Measurements from ENCODE around the gene KMT5B. TPM values are rescaled to one million over a fixed set of nuclear protein-coding genes. Genes with fewer than 3 reads are reported as not detected.

The KMT5B gene
- total and polyA plus RNA-seq, 2 of the 13 experiments (the other 11 are each of a cell fraction or from before 2014, with no cell fraction given), result 17.6 to 23.7 TPM

- TF ChIP-seq POLR2G (IDR thresholded peaks at IDR 0.05; ENCODE audit: low read depth, low read length), result peak; percentile 89
- peak; percentile 92 for TF ChIP-seq REPIN1 (CRISPR knock-in tag; IDR thresholded peaks at IDR 0.05; ENCODE audit: borderline replicate concordance, low read depth)
- TF ChIP-seq SUZ12 (IDR thresholded peaks at IDR 0.05; ENCODE audit: low read depth, low read length), result no peak
- TF ChIP-seq XRCC5 (optimal IDR thresholded peaks at IDR 0.05; ENCODE audit: low read length), result peak; percentile 86
- TF ChIP-seq SP4 (CRISPR knock-in tag; IDR thresholded peaks at IDR 0.05), result peak; percentile 88
- no peak for TF ChIP-seq SNAPC5 (CRISPR knock-in tag; IDR thresholded peaks at IDR 0.05; ENCODE audit: borderline replicate concordance)
- no peak for TF ChIP-seq HOXA7 (CRISPR knock-in tag; IDR thresholded peaks at IDR 0.05)
- no peak for TF ChIP-seq MLLT10 (CRISPR knock-in tag; IDR thresholded peaks at IDR 0.05)
- TF ChIP-seq ZNF800 (CRISPR knock-in tag; IDR thresholded peaks at IDR 0.05), result no peak
- TF ChIP-seq HOXA5 (CRISPR knock-in tag; IDR thresholded peaks at IDR 0.05), result no peak
- TF ChIP-seq PTBP1 (IDR thresholded peaks at IDR 0.05; ENCODE audit: low read depth, low read length, poor library complexity, severe bottlenecking), result no peak
- TF ChIP-seq ZSCAN30 (CRISPR knock-in tag; IDR thresholded peaks at IDR 0.05), result no peak
- TF ChIP-seq ZNF337 (CRISPR knock-in tag; IDR thresholded peaks at IDR 0.05; ENCODE audit: borderline replicate concordance, low read depth), result 0 out of 2 replicates have a peak, but pooled peaks have one; percentile 25
- peak; percentile 74; the same call in 1 of the 2 replicates for TF ChIP-seq YEATS2 (CRISPR knock-in tag; IDR thresholded peaks at IDR 0.05; ENCODE audit: borderline replicate concordance)
- TF ChIP-seq ZNF343 (CRISPR knock-in tag; IDR thresholded peaks at IDR 0.05), result peak; percentile 95; the same call in 1 of the 2 replicates
- TF ChIP-seq TERF1 (CRISPR knock-in tag; IDR thresholded peaks at IDR 0.05), result no peak
- TF ChIP-seq NFYB (CRISPR knock-in tag; IDR thresholded peaks at IDR 0.05), result no peak; the same call in 1 of the 2 replicates
- TF ChIP-seq ZNF550 (CRISPR knock-in tag; IDR thresholded peaks at IDR 0.05; ENCODE audit: borderline replicate concordance), result no peak
- TF ChIP-seq KAT8 (CRISPR knock-in tag; IDR thresholded peaks at IDR 0.05), result peak; percentile 89
- no peak for TF ChIP-seq DBP (CRISPR knock-in tag; IDR thresholded peaks at IDR 0.05; ENCODE audit: not compliant biosample characterization)
- TF ChIP-seq HNRNPK (IDR thresholded peaks at IDR 0.05; ENCODE audit: low read depth, low read length, poor library complexity, severe bottlenecking), result no peak
- peak; percentile 99 for TF ChIP-seq ZNF292 (CRISPR knock-in tag; IDR thresholded peaks at IDR 0.05; ENCODE audit: borderline replicate concordance, low read depth)
- peak; percentile 94 for TF ChIP-seq ZFP1 (CRISPR knock-in tag; IDR thresholded peaks at IDR 0.05)
- no peak for TF ChIP-seq NFRKB (IDR thresholded peaks at IDR 0.05)
- peak; percentile 50; the same call in 1 of the 2 replicates for TF ChIP-seq ATF5 (CRISPR knock-in tag; IDR thresholded peaks at IDR 0.05; ENCODE audit: low read depth)
- 0 out of 2 replicates have a peak, but pooled peaks have one; percentile 71 for TF ChIP-seq ZNF607 (CRISPR knock-in tag; IDR thresholded peaks at IDR 0.05; ENCODE audit: borderline replicate concordance)
Measured at GRCh38 chr11:68146704-68147474, 66.2 kb downstream of the KMT5B start (continued).

All from HepG2 (cell line).